Osteoblast (primary cell): ENCODE results near the gene TACC2. TPM values are rescaled to one million over a fixed set of nuclear protein-coding genes. Genes with fewer than 3 reads are reported as not detected.

Source experiments
- DNase-seq: peaks from one replicate; pipeline ENCODE4 v3.0.0; 2011; ENCODE audit warnings: low spot score, mixed read lengths; ENCODE audit not compliant: insufficient read length; ENCODE audit errors: missing footprints
- H2AFZ ChIP-seq: 2 replicates; pipeline ENCODE4 v1.6.0; 2011; ENCODE audit warnings: mild to moderate bottlenecking, low read length
- H3K27ac ChIP-seq: 2 replicates; pipeline ENCODE4 v1.5.1; 2011; ENCODE audit warnings: mild to moderate bottlenecking, low read depth, low read length, moderate library complexity
- H3K27me3 ChIP-seq: 2 replicates; pipeline ENCODE4 v1.6.0; 2012; ENCODE audit warnings: mild to moderate bottlenecking, control low read depth, inconsistent platforms, low read length, moderate library complexity; ENCODE audit not compliant: insufficient read depth
- H3K36me3 ChIP-seq: 2 replicates; pipeline ENCODE4 v1.5.1; 2011; ENCODE audit warnings: mild to moderate bottlenecking, low read length, control low read depth, moderate library complexity; ENCODE audit not compliant: insufficient read depth
- H3K4me1 ChIP-seq: 2 replicates; pipeline ENCODE4 v1.5.1; 2011; ENCODE audit warnings: mild to moderate bottlenecking, low read length, control low read depth, moderate library complexity; ENCODE audit not compliant: insufficient read depth
- H3K4me2 ChIP-seq: 2 replicates; pipeline ENCODE4 v1.6.0; 2011; ENCODE audit warnings: mild to moderate bottlenecking, low read length; ENCODE audit not compliant: insufficient read depth
- H3K4me3 ChIP-seq: fragments of 200-600 bp; sonication (generic); 3 replicates; pipeline ENCODE4 v1.5.1; 2012; ENCODE audit warnings: mild to moderate bottlenecking, low read length, inconsistent platforms; ENCODE audit not compliant: insufficient read depth
- H3K79me2 ChIP-seq: 2 replicates; pipeline ENCODE4 v1.6.0; 2012; ENCODE audit warnings: mild to moderate bottlenecking, low read length, control low read depth, inconsistent platforms; ENCODE audit not compliant: insufficient read depth
- H3K9me3 ChIP-seq: 2 replicates; pipeline ENCODE4 v1.5.1; 2011; ENCODE audit warnings: low read depth, low read length, control low read depth
- H4K20me1 ChIP-seq: 2 replicates; pipeline ENCODE4 v1.6.0; 2012; ENCODE audit warnings: mild to moderate bottlenecking, low read length, control low read depth; ENCODE audit not compliant: insufficient read depth
- total RNA-seq: library from RNA; depleted of rRNA; stranded (reverse); fragments of >200 nt; gene quantifications from 2 replicates; pipeline ENCODE4 v1.2.3, GENCODE V29; 2012
- TF ChIP-seq, protein P1 (sequence below): IDR thresholded peaks from 2 replicates; pipeline ENCODE4 v1.5.1; 2011; ENCODE audit warnings: mild to moderate bottlenecking, low read depth, low read length, moderate library complexity; ENCODE audit errors: extremely low read depth

Gene TACC2
- total RNA-seq, 1 donor: 5.8 TPM

DNA sequence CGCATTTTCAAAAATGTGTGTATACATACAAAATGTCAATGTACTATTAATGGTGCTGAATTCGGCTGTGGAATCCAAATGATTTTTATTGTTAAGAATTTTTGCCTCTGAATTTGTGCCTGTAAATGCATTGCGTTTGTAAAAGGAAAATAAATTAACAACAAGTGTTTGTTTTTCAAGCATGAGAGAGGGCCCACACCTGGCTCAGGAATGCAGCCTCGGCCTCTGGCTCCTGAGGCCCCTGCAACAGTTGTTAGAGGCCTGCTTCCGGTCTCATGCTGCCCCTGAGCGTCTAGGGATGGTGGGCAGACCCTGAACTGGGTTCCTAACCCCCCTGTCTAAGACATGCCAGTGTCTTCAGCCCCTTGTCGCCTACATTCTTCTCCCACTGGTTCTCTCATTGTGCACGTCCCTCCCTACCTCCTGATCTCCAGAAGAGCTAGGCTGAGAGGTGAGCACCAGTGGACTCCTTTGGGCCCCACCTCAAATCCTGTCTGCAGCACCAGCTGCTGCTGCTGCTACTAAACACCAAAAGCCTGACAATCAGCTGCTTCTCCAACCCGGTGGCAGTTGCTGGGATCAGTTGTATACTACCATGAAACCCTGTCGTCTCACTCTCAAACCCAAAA is 280.2 kb downstream of the TACC2 start:
- Histone ChIP-seq H3K79me2 (no peaks in the 10 kb centered on the region), H3K27ac (no peak overlapping the region), H3K9me3 (no peaks in the 10 kb centered on the region), H3K4me1 (peaks cover 8% of the 10 kb centered on the region), H3K36me3 (no peaks in the 10 kb centered on the region), H4K20me1 (no peaks in the 10 kb centered on the region), H3K4me3 (no peak overlapping the region), H3K4me2 (no peak overlapping the region), H2AFZ (no peak overlapping the region), H3K27me3 (no peaks in the 10 kb centered on the region)
- TF ChIP-seq, protein P1, sequence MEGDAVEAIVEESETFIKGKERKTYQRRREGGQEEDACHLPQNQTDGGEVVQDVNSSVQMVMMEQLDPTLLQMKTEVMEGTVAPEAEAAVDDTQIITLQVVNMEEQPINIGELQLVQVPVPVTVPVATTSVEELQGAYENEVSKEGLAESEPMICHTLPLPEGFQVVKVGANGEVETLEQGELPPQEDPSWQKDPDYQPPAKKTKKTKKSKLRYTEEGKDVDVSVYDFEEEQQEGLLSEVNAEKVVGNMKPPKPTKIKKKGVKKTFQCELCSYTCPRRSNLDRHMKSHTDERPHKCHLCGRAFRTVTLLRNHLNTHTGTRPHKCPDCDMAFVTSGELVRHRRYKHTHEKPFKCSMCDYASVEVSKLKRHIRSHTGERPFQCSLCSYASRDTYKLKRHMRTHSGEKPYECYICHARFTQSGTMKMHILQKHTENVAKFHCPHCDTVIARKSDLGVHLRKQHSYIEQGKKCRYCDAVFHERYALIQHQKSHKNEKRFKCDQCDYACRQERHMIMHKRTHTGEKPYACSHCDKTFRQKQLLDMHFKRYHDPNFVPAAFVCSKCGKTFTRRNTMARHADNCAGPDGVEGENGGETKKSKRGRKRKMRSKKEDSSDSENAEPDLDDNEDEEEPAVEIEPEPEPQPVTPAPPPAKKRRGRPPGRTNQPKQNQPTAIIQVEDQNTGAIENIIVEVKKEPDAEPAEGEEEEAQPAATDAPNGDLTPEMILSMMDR: no peak
- DNase-seq: no peak

DNA sequence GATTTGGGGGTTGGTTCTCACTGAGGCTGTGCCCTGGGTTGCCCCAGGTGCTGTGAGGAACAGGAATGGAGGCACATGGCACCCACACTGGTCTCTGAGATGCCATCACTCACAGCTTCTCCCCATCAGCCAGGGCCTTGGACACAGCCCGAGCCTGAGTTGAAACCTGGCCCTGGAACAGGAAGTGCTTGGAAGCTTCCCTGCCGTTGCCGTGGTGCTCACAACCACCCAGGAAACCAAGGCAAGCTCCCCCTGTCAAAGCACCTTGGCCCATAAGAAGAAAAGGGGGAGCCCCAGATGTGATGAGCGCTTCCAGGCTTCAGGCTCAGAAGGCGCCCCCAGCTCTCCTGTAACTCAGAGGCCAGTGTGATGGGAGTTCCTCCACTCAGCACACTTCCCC is 282.1 kb downstream of the TACC2 start, which contains the start of gene BTBD16:
TSS of gene BTBD16 (plus strand) at position 221 of the 400 bp plus-strand sequence. CDS start 3,786 bp downstream, outside the sequence.
- Histone ChIP-seq H3K4me2 (no peak within 1 kb of the TSS), H3K27ac (no peak within 1 kb of the TSS), H2AFZ (no peak within 1 kb of the TSS), H3K27me3 (no peaks in the 10 kb centered on the region), H3K9me3 (no peaks in the 10 kb centered on the region), H3K4me1 (no peaks in the 10 kb centered on the region), H3K36me3 (no peaks in the 10 kb centered on the region), H3K4me3 (no peak within 1 kb of the TSS), H4K20me1 (no peaks in the 10 kb centered on the region), H3K79me2 (no peaks in the 10 kb centered on the region)
- TF ChIP-seq, protein P1: no peak
- no peak for DNase-seq

DNA sequence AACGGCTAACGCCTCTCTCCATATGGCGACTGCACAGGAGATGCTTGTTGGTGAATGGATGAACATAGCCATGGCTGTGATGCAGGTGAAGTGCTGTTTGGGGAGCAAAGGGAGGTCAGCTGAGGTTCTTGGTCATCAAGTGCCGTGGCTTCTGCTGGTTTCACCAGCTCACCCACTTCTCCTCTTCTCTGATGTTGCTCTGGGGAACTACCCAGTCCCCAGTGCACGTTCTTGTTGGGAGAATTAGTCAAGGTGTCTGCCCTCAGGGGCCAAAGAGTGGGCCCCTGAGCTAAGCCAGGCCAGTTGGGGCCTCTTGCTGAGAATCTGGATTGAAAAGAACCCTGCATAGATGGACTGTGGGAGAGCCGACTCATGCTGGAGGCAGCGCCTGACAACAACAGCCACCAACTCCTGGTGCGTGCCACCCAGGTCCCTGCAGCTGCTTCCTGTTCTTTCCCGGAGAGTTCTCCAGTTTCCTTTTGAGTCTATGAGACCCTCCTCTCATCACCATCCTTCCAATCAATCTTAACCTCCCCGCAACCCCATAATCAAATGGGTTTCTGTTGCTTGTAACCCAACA is 285.1 kb downstream of the TACC2 start:
- no peak overlapping the region for H3K4me3 ChIP-seq
- H3K27ac ChIP-seq: no peak overlapping the region
- TF ChIP-seq, protein P1: no peak
- no peaks in the 10 kb centered on the region for H3K27me3 ChIP-seq
- no peaks in the 10 kb centered on the region for H3K36me3 ChIP-seq
- no peaks in the 10 kb centered on the region for H3K79me2 ChIP-seq
- H3K4me1 ChIP-seq: no peaks in the 10 kb centered on the region
- no peak for DNase-seq
- no peak overlapping the region for H3K4me2 ChIP-seq
- no peaks in the 10 kb centered on the region for H4K20me1 ChIP-seq
- no peaks in the 10 kb centered on the region for H3K9me3 ChIP-seq
- no peak overlapping the region for H2AFZ ChIP-seq

DNA sequence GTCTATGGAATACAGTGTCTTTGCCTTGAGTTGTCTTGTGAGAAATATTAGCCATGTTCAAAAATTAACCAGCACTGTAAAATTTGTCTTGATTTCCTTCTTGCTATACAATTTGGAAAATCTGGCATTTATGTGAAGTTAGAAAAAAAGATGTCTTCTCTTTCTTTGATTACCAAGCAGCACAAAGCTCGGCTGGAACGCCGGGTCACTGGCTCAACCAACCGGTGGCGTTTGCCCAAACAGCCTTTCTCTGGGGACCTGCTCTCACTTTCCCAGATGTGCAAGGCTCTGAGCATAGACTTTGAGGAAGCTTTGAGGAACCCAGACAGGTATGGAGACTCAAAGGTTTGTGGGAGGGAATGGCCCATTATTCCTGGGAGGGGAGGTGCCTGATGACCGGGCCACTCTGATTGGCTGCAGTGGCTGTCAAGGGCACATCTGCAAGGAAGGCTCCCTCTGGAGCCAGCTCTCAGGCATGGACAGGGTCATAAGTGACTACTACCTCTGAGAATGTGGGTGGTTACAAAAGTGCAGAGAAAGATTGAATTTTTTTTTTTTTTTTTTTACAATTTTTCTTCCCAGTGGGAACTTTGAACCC is 287.7 kb downstream of the TACC2 start:
- H2AFZ ChIP-seq: no peak overlapping the region
- no peaks in the 10 kb centered on the region for H3K36me3 ChIP-seq
- no peaks in the 10 kb centered on the region for H3K79me2 ChIP-seq
- H3K4me2 ChIP-seq: no peak overlapping the region
- H4K20me1 ChIP-seq: no peaks in the 10 kb centered on the region
- DNase-seq: no peak
- H3K9me3 ChIP-seq: no peaks in the 10 kb centered on the region
- peaks cover 9% of the 10 kb centered on the region for H3K4me1 ChIP-seq
- H3K27ac ChIP-seq: no peak overlapping the region
- TF ChIP-seq, protein P1: peak; percentile 13
- H3K27me3 ChIP-seq: no peaks in the 10 kb centered on the region
- H3K4me3 ChIP-seq: no peak overlapping the region
